Activated naive CD4-positive, alpha-beta T cell treated with anti-CD3 and anti-CD28 coated beads, Interleukin-2, amount 50 U/mL, for 24 hours (primary cell): ENCODE measurements around the gene KCNA5.

Experiments used
- H3K27ac Mint-ChIP-seq: one replicate; pipeline ENCODE4 v1.8.0; 2021; ENCODE audit warnings: mild to moderate bottlenecking, mixed read lengths
- H3K27me3 Mint-ChIP-seq: one replicate; pipeline ENCODE4 v1.8.0; 2021; ENCODE audit warnings: mixed read lengths
- H3K36me3 Mint-ChIP-seq: one replicate; pipeline ENCODE4 v1.8.0; 2021; ENCODE audit warnings: mixed read lengths
- H3K4me1 Mint-ChIP-seq: one replicate; pipeline ENCODE4 v1.8.0; 2021; ENCODE audit warnings: mixed read lengths
- H3K4me3 Mint-ChIP-seq: one replicate; pipeline ENCODE4 v1.8.0; 2021; ENCODE audit warnings: mild to moderate bottlenecking, mixed read lengths
- H3K9me3 Mint-ChIP-seq: one replicate; pipeline ENCODE4 v1.8.0; 2021; ENCODE audit warnings: mixed read lengths

KCNA5 gene

GRCh38 chr12:5043589-5044419, at the start of gene KCNA5:
Gene KCNA5, plus strand, starts transcription at chr12:5043879. Its CDS starts 269 bp downstream, at chr12:5044148.
- no peaks in the 10 kb centered on the region for H3K9me3 Mint-ChIP-seq
- no peak within 1 kb of the TSS for H3K4me3 Mint-ChIP-seq
- H3K27ac Mint-ChIP-seq, result no peak within 1 kb of the TSS
- no peaks in the 10 kb centered on the region for H3K36me3 Mint-ChIP-seq
- no peaks in the 10 kb centered on the region for H3K4me1 Mint-ChIP-seq
- H3K27me3 Mint-ChIP-seq, result peaks cover 28% of the 10 kb centered on the region

DNA sequence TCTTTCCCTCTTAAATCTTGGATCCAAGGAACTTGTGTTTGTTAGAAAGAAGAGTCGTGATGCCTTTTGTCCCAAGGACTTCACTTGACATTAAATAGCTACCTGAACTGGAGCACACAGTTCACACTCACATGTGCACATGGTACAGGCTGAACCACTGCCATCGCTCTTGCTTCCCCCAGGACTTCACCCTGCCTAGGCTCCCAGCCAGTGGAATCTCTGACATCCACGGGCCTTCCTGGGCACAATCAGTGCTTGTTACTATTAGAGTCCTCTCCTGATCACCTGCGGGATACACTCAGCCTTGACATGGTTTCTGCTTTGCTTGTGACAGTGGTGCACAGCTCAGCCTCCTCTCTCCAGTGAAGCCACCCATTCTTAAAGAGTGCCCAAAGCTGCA, 49.1 kb upstream of the KCNA5 start:
- Mint-ChIP-seq H3K4me1 (no peaks in the 10 kb centered on the region), H3K27ac (no peak overlapping the region), H3K4me3 (no peak overlapping the region), H3K36me3 (no peaks in the 10 kb centered on the region), H3K27me3 (peaks cover 13% of the 10 kb centered on the region), H3K9me3 (no peaks in the 10 kb centered on the region)

DNA sequence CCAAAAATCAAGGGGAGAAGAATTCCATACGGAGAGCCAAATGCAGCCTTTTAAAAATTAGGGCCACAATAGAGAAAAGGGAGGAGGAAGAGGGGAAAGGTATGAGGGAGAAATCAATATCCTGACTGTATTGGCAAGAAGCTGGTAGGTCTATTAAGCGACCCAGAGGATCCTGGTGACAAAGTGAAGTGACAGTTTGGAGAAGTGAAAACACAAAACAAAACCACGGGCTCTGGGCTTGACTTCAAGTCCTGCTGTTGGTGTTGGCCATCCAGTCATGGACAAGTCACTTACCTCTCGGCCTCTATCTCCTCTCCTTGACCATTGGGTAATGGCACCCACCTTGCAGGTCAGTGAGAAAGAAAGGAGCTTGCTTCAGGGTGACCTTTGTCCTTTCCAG, 47.0 kb upstream of the KCNA5 start:
- peaks cover 12% of the 10 kb centered on the region for H3K27me3 Mint-ChIP-seq
- H3K4me3 Mint-ChIP-seq, result no peak overlapping the region
- H3K9me3 Mint-ChIP-seq, result no peaks in the 10 kb centered on the region
- no peaks in the 10 kb centered on the region for H3K4me1 Mint-ChIP-seq
- H3K27ac Mint-ChIP-seq, result no peak overlapping the region
- no peaks in the 10 kb centered on the region for H3K36me3 Mint-ChIP-seq

DNA sequence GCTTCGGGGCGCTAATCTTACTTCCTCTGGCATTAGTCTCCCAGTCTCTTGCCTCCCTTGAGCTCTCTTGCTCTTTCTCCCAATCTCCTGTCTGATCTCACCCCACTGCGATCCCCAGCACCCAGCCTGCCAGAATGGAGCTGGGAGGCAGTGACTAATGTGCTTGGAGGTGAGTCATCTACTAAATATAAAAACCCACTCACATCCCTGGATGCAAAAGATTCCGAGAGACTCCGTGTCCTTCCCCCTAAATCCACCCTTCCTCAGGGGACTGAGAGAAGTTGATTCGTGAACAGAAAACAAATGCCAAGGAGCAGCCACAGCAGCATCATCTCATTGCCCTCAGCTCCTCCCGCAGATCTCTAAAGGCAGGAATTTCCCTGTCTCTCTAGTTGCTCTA, 45.7 kb upstream of the KCNA5 start:
- H3K4me3 Mint-ChIP-seq, result no peak overlapping the region
- no peaks in the 10 kb centered on the region for H3K9me3 Mint-ChIP-seq
- H3K4me1 Mint-ChIP-seq, result no peaks in the 10 kb centered on the region
- H3K27ac Mint-ChIP-seq, result no peak overlapping the region
- H3K36me3 Mint-ChIP-seq, result no peaks in the 10 kb centered on the region
- H3K27me3 Mint-ChIP-seq, result peaks cover 12% of the 10 kb centered on the region

GRCh38 chr12:5000204-5000603, 43.5 kb upstream of the KCNA5 start:
- Mint-ChIP-seq H3K36me3 (no peaks in the 10 kb centered on the region), H3K4me3 (no peak overlapping the region), H3K4me1 (no peaks in the 10 kb centered on the region), H3K9me3 (no peaks in the 10 kb centered on the region), H3K27ac (no peak overlapping the region), H3K27me3 (peaks cover 11% of the 10 kb centered on the region)

DNA sequence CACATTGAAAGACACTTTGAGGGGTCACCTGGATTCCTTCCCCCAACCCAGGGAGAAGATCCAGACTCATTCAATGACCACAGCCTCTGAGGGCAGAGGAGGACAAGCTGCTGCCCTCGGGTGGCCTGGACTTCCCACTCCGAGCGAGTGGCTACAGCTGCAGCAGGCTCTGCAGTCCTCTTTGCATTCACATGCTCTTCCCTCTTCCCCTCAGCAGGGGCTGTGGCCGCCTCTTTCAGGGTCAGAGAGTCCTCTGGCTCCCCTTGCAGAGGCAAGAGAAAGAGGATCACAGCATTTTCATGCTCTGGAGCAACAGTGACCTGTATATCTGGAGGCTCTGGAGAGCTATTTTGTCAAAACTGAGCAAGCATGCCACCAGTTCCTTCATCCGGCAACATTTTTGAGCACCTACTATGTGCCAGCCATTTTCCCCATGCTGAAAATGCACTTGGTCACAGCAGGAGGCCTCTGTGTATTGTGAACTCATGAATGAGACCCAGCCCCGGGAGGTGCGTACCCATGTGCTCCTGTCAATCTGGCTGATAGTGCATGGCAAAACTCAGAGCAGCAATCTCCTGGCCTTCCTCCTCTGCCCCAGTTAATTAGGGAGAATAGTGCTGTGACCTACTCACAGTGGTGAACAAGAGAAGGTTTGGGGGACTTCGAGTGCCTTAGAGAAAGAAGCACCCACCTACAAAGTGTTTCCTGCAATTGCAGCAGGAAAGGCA, 42.9 kb upstream of the KCNA5 start:
- no peak overlapping the region for H3K4me3 Mint-ChIP-seq
- no peaks in the 10 kb centered on the region for H3K9me3 Mint-ChIP-seq
- H3K27ac Mint-ChIP-seq, result no peak overlapping the region
- no peaks in the 10 kb centered on the region for H3K4me1 Mint-ChIP-seq
- H3K27me3 Mint-ChIP-seq, result peaks cover 11% of the 10 kb centered on the region
- H3K36me3 Mint-ChIP-seq, result no peaks in the 10 kb centered on the region

DNA sequence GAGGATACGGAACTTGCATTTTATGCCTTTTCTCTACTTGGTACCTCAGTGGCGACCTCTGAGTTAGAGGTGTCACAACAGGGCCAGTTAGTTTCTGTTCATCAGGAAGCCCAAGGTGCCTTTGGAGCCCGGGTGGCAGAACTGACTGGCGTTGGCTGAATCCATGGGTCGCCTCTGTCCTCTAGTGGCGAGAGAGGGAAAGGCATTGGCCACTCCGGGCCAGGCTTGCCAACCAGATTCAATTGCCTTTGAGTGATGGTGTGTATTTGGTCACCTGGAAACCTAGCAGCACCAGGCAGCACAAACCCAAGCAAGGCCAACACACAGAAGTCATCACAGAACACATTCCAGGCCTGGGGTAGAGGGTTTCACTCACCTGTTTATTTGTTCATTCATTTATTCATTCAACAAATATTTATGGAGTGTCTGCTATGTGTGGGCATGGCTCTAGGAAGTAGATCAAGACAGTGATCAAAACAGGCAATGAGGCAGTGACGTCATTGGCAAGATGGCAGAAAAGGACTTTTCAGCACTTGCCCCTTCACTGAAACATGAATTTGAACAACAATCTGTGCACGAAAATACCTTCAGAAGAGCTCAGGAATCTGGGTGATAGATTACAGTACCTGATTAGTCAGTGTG, 40.5 kb upstream of the KCNA5 start:
- Mint-ChIP-seq H3K27me3 (peaks cover 4% of the 10 kb centered on the region), H3K36me3 (no peaks in the 10 kb centered on the region), H3K9me3 (no peaks in the 10 kb centered on the region), H3K4me3 (no peak overlapping the region), H3K27ac (no peak overlapping the region), H3K4me1 (no peaks in the 10 kb centered on the region)

DNA sequence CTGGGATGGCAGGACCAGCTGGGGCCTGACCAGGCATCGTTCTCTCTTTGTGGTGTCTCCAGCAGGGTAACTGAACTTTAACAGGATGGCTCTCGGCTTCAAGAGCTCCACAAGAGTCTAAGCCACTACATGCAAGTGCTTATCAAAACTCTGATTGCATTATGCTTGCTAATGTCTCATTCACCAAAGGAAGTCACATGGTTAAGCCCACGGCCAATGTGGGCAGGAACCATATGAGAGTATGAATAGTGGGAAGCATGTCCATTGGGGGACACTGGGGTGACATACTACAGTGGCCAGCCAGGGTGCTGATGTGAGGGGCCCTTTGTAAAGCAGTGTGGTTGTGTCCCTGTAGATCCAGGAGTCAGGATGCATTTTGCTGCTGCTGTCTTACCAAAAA, 35.0 kb upstream of the KCNA5 start:
- Mint-ChIP-seq H3K27ac (no peak overlapping the region), H3K4me1 (no peaks in the 10 kb centered on the region), H3K4me3 (no peak overlapping the region), H3K9me3 (no peaks in the 10 kb centered on the region), H3K27me3 (peaks cover 2% of the 10 kb centered on the region), H3K36me3 (no peaks in the 10 kb centered on the region)

DNA sequence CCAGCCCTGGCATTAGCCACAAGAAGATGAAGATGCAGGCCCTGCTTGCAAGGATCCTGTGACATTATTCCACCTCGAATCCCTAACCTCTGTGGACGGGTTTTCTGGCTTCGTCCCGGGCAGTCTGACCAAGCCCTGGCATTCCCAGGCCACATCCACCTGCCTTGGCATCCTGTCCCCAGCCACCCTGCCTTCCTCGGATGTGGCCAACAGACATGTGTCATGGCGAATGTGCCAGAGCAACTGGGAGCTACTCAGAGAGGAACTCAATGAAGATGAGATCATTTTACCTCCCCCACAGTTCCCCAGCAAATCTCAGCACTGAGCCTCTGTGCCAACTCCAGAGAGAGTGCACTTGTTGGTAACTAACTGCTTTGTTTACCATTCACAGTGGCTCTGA, 33.5 kb upstream of the KCNA5 start:
- H3K9me3 Mint-ChIP-seq, result no peaks in the 10 kb centered on the region
- H3K4me3 Mint-ChIP-seq, result no peak overlapping the region
- H3K27me3 Mint-ChIP-seq, result peaks cover 2% of the 10 kb centered on the region
- no peaks in the 10 kb centered on the region for H3K36me3 Mint-ChIP-seq
- H3K27ac Mint-ChIP-seq, result no peak overlapping the region
- H3K4me1 Mint-ChIP-seq, result no peaks in the 10 kb centered on the region

DNA sequence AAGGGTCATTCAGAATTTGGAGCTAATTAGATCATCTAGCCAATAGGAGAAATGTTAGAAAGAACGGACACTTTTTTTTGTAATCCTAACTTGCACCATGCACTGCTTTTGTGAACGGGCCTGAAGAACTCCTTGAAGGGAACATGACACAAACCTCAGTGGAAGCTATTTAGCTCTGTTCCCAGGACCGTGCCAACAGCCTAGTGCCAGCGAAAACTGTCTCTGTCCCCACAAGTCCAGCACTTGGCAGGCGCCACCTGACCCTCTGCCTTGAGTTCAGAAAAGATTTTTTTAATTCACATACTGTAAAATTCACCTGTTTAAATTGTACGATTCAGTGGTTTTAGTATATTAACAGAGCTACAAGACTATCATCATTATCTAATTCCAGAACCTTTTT, 31.3 kb upstream of the KCNA5 start:
- H3K4me3 Mint-ChIP-seq, result no peak overlapping the region
- H3K9me3 Mint-ChIP-seq, result no peaks in the 10 kb centered on the region
- peaks cover 2% of the 10 kb centered on the region for H3K27me3 Mint-ChIP-seq
- no peaks in the 10 kb centered on the region for H3K4me1 Mint-ChIP-seq
- no peak overlapping the region for H3K27ac Mint-ChIP-seq
- no peaks in the 10 kb centered on the region for H3K36me3 Mint-ChIP-seq

GRCh38 chr12:5013266-5013730, 30.4 kb upstream of the KCNA5 start:
- Mint-ChIP-seq H3K9me3 (no peaks in the 10 kb centered on the region), H3K27ac (no peak overlapping the region), H3K36me3 (no peaks in the 10 kb centered on the region), H3K27me3 (peaks cover 2% of the 10 kb centered on the region), H3K4me1 (no peaks in the 10 kb centered on the region), H3K4me3 (no peak overlapping the region)

DNA sequence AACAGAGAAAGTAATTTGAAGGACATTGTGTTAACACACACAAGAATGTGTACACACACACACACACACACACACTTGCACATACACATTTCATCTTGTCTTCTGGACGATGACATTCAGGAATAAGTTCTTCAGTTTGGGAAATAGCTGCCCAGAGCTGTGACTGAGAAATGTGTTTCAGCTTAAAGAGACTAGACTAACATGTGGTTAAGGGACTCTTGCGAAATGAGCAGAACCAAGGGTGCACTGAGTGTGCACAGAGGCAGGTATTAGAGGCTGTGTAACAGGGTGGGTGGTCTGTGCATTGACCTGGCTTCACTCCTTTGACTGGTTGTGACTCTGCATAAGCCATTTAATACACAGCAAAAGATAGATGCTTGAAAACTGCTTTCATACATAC, 29.4 kb upstream of the KCNA5 start:
- Mint-ChIP-seq H3K4me1 (no peaks in the 10 kb centered on the region), H3K27ac (no peak overlapping the region), H3K4me3 (no peak overlapping the region), H3K27me3 (peaks cover 2% of the 10 kb centered on the region), H3K36me3 (no peaks in the 10 kb centered on the region), H3K9me3 (no peaks in the 10 kb centered on the region)

DNA sequence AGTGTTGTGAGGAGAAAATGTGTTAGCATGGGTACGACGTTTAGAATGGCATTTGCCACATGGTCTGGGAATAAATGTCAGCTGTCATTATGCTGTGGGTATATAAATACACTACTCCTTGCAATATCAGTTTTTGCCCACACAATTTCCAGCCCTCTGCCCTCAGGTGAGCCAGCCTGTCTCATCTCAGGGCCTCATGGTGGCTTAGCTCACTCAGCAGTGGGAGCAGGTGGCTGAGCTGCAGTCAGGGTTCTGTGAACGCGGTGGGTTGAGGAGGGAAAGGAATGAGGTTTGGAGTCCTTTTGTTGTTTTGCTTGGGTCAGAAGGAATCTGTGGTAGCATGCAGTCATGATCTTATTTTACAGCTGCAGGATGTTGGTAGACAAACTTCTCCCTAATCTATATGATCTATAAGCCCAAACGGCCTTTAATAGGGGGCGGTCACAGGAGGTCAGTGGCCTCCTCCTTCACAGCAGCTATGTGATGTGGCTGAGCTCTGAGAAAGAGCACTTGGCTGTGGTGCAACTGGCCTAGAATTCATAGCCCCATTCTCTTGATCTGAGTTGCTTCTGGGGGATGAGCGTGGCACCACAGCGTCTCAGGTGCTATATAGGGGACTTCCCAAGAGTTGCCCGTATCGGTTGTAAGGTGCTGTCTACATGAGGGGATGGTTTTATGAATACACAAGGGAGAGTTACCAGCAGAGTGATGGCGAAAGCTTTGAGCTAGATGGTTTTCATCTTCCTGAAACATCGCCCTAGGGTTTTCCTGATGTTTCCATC, 27.8 kb upstream of the KCNA5 start:
- Mint-ChIP-seq H3K4me1 (no peaks in the 10 kb centered on the region), H3K36me3 (no peaks in the 10 kb centered on the region), H3K27me3 (no peaks in the 10 kb centered on the region), H3K4me3 (no peak overlapping the region), H3K9me3 (no peaks in the 10 kb centered on the region), H3K27ac (no peak overlapping the region)

- H3K36me3 Mint-ChIP-seq, result no peaks in the 10 kb centered on the region
- no peak overlapping the region for H3K27ac Mint-ChIP-seq
- H3K4me3 Mint-ChIP-seq, result no peak overlapping the region
- H3K4me1 Mint-ChIP-seq, result no peaks in the 10 kb centered on the region
- no peaks in the 10 kb centered on the region for H3K9me3 Mint-ChIP-seq
- H3K27me3 Mint-ChIP-seq, result no peaks in the 10 kb centered on the region
Measured at GRCh38 chr12:5016526-5016925, 27.2 kb upstream of the KCNA5 start.

GRCh38 chr12:5017638-5018348, 25.9 kb upstream of the KCNA5 start:
- Mint-ChIP-seq H3K27ac (no peak overlapping the region), H3K4me3 (no peak overlapping the region)

More at GRCh38 chr12:5017638-5018348, 25.9 kb upstream of the KCNA5 start:
- Mint-ChIP-seq H3K4me1 (no peaks in the 10 kb centered on the region), H3K9me3 (no peaks in the 10 kb centered on the region), H3K27me3 (no peaks in the 10 kb centered on the region), H3K36me3 (no peaks in the 10 kb centered on the region)
